ENCODE data around the gene TMEM185B. TPM values are rescaled to one million over a fixed set of nuclear protein-coding genes. Genes with fewer than 3 reads are reported as not detected.

The TMEM185B gene
- total and polyA plus RNA-seq, 2 donors (not counting 3 experiments of a cell fraction or from before 2014, with no cell fraction given) = 29.9 to 31.8 TPM

DNA sequence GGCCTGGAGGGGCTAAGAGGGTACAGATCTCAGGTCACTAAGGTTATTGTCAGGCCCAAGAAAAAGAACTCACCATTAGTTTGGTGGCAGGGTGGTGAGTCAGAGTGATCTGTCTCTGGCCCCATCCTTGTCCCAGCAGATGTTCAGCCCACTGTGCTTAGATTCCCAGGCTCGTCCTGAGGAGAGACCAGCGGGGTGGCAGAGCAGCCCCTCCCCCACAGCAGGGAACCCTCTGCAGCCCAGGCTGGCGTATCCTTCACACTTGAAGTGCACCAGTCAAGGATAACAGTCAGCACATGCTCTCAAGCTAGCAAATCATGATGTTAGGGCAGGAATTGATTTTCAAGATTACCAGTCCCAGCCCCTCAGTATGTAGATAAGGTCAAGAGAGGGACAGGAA is 43.1 kb downstream of the TMEM185B start:
- H3K9me3 ChIP-seq (replicated peaks; ENCODE audit: control insufficient read depth, insufficient read depth, low read length) = no peaks in the 10 kb centered on the region
- dilution Hi-C loops (cut with MboI; ENCODE audit: extremely low pct_ligation_motif_present, low sequenced_read_pairs) = no loop called here
- no peak overlapping the region for H3K4me2 ChIP-seq (ENCODE audit: insufficient read depth, low read length)
- intact Hi-C loops (cut with micrococcal nuclease) = no loop called here
- no peaks in the 10 kb centered on the region for H3K36me3 ChIP-seq (ENCODE audit: control insufficient read depth in 2 of 2, extremely low read depth in 1 of 2, insufficient read depth in 2 of 2, low read length in 2 of 2)
- no peaks in the 10 kb centered on the region for H3K4me1 ChIP-seq (ENCODE audit: control insufficient read depth, extremely low read depth, insufficient read depth, low read length)
- no peak for TF ChIP-seq GATA2 (IDR thresholded peaks at IDR 0.05; ENCODE audit: insufficient read depth, insufficient read length, low read depth, low read length)
- TF ChIP-seq, protein P1, sequence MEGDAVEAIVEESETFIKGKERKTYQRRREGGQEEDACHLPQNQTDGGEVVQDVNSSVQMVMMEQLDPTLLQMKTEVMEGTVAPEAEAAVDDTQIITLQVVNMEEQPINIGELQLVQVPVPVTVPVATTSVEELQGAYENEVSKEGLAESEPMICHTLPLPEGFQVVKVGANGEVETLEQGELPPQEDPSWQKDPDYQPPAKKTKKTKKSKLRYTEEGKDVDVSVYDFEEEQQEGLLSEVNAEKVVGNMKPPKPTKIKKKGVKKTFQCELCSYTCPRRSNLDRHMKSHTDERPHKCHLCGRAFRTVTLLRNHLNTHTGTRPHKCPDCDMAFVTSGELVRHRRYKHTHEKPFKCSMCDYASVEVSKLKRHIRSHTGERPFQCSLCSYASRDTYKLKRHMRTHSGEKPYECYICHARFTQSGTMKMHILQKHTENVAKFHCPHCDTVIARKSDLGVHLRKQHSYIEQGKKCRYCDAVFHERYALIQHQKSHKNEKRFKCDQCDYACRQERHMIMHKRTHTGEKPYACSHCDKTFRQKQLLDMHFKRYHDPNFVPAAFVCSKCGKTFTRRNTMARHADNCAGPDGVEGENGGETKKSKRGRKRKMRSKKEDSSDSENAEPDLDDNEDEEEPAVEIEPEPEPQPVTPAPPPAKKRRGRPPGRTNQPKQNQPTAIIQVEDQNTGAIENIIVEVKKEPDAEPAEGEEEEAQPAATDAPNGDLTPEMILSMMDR (IDR thresholded peaks at IDR 0.05; ENCODE audit: extremely low read depth in 1 of 2, insufficient read depth in 1 of 2, low read depth in 1 of 2, low read length in 2 of 2) = no peak
- TF ChIP-seq, protein P2, sequence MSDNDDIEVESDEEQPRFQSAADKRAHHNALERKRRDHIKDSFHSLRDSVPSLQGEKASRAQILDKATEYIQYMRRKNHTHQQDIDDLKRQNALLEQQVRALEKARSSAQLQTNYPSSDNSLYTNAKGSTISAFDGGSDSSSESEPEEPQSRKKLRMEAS (IDR thresholded peaks at IDR 0.05; ENCODE audit: insufficient read depth, insufficient read length) = no peak
- no peak for TF ChIP-seq FOS (IDR thresholded peaks at IDR 0.05; ENCODE audit: borderline replicate concordance, insufficient read depth, low read length)
- no peak for TF ChIP-seq POLR2AphosphoS5 (IDR thresholded peaks at IDR 0.05; ENCODE audit: insufficient read depth, low read depth, low read length)
- TF ChIP-seq POLR2A (IDR thresholded peaks at IDR 0.05; ENCODE audit: low read depth, low read length) = no peak
- no peak for TF ChIP-seq JUN (IDR thresholded peaks at IDR 0.05; ENCODE audit: borderline replicate concordance, insufficient read depth, insufficient read length, low read depth)
- no peak for TF ChIP-seq EZH2 (IDR thresholded peaks at IDR 0.05; ENCODE audit: borderline replicate concordance, low read depth, low read length, severe bottlenecking)
- TF ChIP-seq MYC (IDR thresholded peaks at IDR 0.05; ENCODE audit: low read depth, low read length) = no peak
- H4K20me1 ChIP-seq (replicated peaks; ENCODE audit: control insufficient read depth, extremely low read depth, insufficient read depth, low read length) = no peaks in the 10 kb centered on the region
- ChIA-PET POLR2A (no interaction called here), CTCF (interaction anchor here (2.5 kb wide), 1 partner anchor 133 kb away, joined by 9 read pairs; no protein-coding TSS in a partner anchor)
- no peak overlapping the region for H2AFZ ChIP-seq (ENCODE audit: low read depth, low read length)
- no peak overlapping the region for H3K27ac ChIP-seq (ENCODE audit: insufficient read depth, low read depth, low read length)
- no peaks in the 10 kb centered on the region for H3K79me2 ChIP-seq (ENCODE audit: control insufficient read depth, insufficient read depth, low read length)
- no peaks in the 10 kb centered on the region for H3K9me1 ChIP-seq (replicated peaks; ENCODE audit: control insufficient read depth, extremely low read depth, insufficient read depth, low read length)
- no peaks in the 10 kb centered on the region for H3K27me3 ChIP-seq (ENCODE audit: control insufficient read depth in 2 of 2, insufficient read depth in 2 of 2, low read length in 2 of 2)
- no TSS peak for BruUV-seq (replicated peaks)
- H3K4me3 ChIP-seq (replicated peaks in 1 of 3; ENCODE audit: insufficient read depth in 1 of 3, low read depth in 1 of 3, low read length in 3 of 3) = no peak overlapping the region
- DNase-seq (ENCODE audit: low read depth, low spot score) = no peak
- H3K9ac ChIP-seq (replicated peaks; ENCODE audit: extremely low read depth, insufficient read depth, low read length) = no peak overlapping the region
- FAIRE-seq = no peak
